Astrocyte (in vitro differentiated cells and primary cell): ENCODE measurements around the gene PPIL6.

Source experiments
- EZH2 ChIP-seq: IDR thresholded peaks from 2 replicates; pipeline ENCODE4 v1.6.1; 2012; ENCODE audit warnings: mild to moderate bottlenecking, low read length, inconsistent platforms; ENCODE audit not compliant: insufficient read depth
- TF ChIP-seq, protein P1 (sequence below): IDR thresholded peaks from 2 replicates; pipeline ENCODE4 v1.5.1; 2011; ENCODE audit warnings: low read depth, mild to moderate bottlenecking, inconsistent platforms, low read length, moderate library complexity; ENCODE audit not compliant: insufficient read depth

DNA sequence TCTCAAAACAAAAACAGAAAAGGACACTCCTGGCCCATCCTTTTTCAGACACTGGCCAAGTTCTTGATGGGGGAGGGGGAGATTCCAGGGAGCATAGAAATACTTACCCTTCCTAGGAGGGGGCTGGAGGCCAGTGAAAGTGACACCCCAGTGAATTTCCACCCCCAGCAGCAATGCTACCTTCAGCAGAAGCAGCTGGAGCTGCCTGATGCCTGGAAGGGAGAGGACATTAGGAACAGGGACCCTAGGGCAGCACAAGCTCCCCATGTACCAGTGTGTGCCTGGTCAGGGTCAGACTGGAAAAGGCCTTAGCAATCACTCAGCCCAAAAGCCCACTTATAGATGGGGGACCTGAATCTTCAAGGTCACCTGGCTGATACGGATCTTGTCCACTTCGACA lies 12.7 kb upstream of the PPIL6 start:
- TF ChIP-seq, protein P1, sequence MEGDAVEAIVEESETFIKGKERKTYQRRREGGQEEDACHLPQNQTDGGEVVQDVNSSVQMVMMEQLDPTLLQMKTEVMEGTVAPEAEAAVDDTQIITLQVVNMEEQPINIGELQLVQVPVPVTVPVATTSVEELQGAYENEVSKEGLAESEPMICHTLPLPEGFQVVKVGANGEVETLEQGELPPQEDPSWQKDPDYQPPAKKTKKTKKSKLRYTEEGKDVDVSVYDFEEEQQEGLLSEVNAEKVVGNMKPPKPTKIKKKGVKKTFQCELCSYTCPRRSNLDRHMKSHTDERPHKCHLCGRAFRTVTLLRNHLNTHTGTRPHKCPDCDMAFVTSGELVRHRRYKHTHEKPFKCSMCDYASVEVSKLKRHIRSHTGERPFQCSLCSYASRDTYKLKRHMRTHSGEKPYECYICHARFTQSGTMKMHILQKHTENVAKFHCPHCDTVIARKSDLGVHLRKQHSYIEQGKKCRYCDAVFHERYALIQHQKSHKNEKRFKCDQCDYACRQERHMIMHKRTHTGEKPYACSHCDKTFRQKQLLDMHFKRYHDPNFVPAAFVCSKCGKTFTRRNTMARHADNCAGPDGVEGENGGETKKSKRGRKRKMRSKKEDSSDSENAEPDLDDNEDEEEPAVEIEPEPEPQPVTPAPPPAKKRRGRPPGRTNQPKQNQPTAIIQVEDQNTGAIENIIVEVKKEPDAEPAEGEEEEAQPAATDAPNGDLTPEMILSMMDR, result no peak
- TF ChIP-seq EZH2, result no peak
